Retinal pigment epithelial cell (primary cell): ENCODE data around the gene PARD3.

Source experiments
- DNase-seq: peaks from one replicate; pipeline ENCODE4 v3.0.0-alpha.2; 2010; ENCODE audit warnings: low read depth
- H3K4me3 ChIP-seq: 2 replicates; pipeline ENCODE4 v1.5.1; 2011; ENCODE audit warnings: mild to moderate bottlenecking, low read length, control low read depth, moderate library complexity
- CTCF ChIP-seq: conservative IDR thresholded peaks from 2 replicates; pipeline ENCODE4 v1.5.1; 2011; ENCODE audit warnings: low read depth, low read length, control low read depth, inconsistent platforms

PARD3 gene

GRCh38 chr10:34814223-34814912, 728 bp downstream of the PARD3 start:
- H3K4me3 ChIP-seq: peak overlapping the region; percentile 76
- no peak for TF ChIP-seq CTCF
- DNase-seq: no peak

GRCh38 chr10:34813626-34814222, 1.4 kb downstream of the PARD3 start:
- no peak for TF ChIP-seq CTCF
- peak overlapping the region; percentile 76 for H3K4me3 ChIP-seq
- no peak for DNase-seq

GRCh38 chr10:34812771-34813170, 2.3 kb downstream of the PARD3 start:
- DNase-seq: no peak
- no peak for TF ChIP-seq CTCF
- H3K4me3 ChIP-seq: no peak overlapping the region

GRCh38 chr10:34811968-34812514, 3.1 kb downstream of the PARD3 start:
- DNase-seq: no peak
- TF ChIP-seq CTCF: no peak
- no peak overlapping the region for H3K4me3 ChIP-seq

GRCh38 chr10:34811126-34811967, 3.7 kb downstream of the PARD3 start:
- DNase-seq: no peak
- no peak for TF ChIP-seq CTCF
- H3K4me3 ChIP-seq: no peak overlapping the region

- no peak for DNase-seq
- TF ChIP-seq CTCF: no peak
- H3K4me3 ChIP-seq: no peak overlapping the region
These were observed 5.3 kb downstream of the PARD3 start for GRCh38 chr10:34809796-34810195.
